GM12892 (cell line): ENCODE results near the gene CHMP1B.
"Not testable (repeated sequence)": the region's sequence is repeated elsewhere in the genome, so short reads cannot be mapped to it uniquely, and the experiment has no call there.

Experiments used
- DNase-seq: peaks from one replicate; pipeline ENCODE4 v3.0.0; 2011; ENCODE audit not compliant: insufficient read length
- FAIRE-seq: peaks from 2 replicates; lab custom pipeline; 2011; peaks lifted over from hg19 to GRCh38; lab: Jason Lieb, UNC
- POLR2A ChIP-seq: IDR thresholded peaks from 2 replicates; pipeline ENCODE4 v1.6.1; 2011; ENCODE audit warnings: low read depth, low read length, control low read depth
- POLR2AphosphoS5 ChIP-seq: IDR thresholded peaks from 2 replicates; pipeline ENCODE4 v1.6.1; 2011; ENCODE audit warnings: low read depth, low read length, control low read depth
- TAF1 ChIP-seq: IDR thresholded peaks from 2 replicates; pipeline ENCODE4 v1.6.1; 2011; ENCODE audit warnings: low read depth, mild to moderate bottlenecking, control low read depth, low read length, borderline replicate concordance

The CHMP1B gene

DNA sequence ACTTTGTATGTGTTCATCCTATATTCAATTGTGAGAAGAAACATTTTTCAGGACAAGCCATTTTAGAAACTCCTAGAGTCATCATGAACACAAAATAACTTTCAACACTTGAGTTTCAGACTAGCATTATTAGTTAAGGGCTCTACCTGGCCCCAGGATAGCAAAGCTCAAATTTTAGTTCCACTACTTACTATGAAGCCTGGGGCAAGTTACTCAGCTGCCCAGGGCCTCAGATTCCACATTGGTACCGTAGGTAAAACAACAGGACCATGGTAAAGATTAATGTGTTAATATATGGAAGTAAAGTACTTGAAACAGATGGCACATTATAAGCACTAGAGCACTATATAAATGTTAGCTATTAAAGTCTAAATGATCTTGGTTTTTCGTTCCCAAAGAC, 37.5 kb downstream of the CHMP1B start:
- FAIRE-seq: no peak
- no peak for DNase-seq
- TF ChIP-seq TAF1: no peak
- no peak for TF ChIP-seq POLR2A
- no peak for TF ChIP-seq POLR2AphosphoS5

DNA sequence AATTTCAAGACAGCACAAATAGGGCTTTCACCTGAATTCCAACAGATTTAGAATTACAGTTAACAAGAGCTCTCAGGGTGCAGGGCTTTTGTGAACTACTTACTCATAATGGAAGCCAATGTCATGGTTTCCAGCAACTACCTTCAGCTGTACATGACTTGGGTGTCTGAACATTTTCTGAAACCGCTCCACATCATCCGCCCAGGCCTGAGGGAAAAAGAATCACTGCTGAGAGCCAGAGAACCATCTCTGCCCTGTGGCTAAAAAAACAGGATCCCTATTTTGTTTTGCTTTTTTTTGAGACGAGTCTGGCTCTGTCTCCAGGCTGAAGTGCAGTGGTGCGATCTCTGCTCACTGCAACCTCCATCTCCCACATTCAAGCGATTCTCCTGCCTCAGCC, 38.1 kb downstream of the CHMP1B start:
- DNase-seq (no peak), FAIRE-seq (no peak)
- TF ChIP-seq POLR2A: no peak
- no peak for TF ChIP-seq TAF1
- no peak for TF ChIP-seq POLR2AphosphoS5

DNA sequence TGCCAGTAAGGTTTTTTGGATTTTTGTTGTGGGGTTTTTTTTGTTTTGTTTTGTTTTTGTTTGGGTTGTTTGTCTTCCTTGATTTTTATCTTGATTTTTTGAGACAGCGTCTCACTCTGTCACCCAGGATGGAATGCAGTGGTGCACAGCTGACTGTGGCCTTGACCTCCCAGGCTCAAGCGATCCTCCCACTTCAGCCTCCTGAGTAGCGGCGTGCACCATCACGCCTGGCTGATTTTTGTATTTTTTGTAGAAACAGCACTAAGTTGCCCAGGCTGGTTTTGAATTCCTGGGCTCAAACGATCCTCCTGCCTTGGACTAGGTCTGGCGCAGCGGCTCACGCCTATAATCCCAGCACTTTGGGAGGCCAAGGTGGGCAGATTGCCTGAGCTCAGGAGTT, 40.5 kb downstream of the CHMP1B start:
- TF ChIP-seq POLR2AphosphoS5 (no peak), POLR2A (no peak), TAF1 (no peak)

DNA sequence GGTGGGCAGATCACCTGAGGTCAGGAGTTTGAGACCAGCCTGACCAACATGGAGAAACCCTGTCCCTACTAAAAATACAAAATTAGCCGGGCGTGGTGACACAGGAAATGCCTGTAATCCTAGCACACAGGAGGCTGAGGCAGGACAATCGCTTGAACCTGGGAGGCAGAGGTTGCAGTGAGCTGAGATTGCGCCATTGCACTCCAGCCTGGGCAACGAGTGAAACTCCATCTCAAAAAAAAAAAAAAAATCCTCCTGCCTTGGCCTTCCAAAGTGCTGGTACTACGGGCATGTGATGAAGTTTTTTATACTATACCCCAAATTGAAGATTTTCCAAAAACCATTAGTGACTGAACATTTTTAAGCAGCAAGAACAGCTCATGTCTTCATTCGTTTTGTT, 41.2 kb downstream of the CHMP1B start:
- DNase-seq, FAIRE-seq: not testable (repeated sequence)

More for the DNA sequence above, 40.5 kb downstream of the CHMP1B start:
- no peak for DNase-seq
- FAIRE-seq: no peak

DNA sequence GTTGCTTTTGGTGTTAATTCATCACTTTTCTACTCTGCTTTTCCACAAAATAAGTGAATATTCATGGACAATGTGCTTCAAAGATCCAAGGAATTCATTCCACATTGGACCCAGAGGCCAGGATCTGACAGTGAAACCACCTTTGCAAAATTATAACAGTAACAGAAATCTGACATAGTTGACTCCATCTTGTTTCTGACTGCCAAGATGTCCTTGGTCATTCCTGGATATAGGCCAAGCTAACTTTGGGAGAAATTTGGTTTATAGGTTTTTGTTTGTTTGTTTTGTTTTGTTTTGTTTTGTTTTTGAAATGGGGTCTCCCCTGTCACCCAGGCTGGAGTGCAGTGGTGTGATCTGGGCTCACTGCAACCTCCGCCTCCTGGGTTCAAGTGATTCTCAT, 46.6 kb downstream of the CHMP1B start:
- no peak for TF ChIP-seq POLR2AphosphoS5
- TF ChIP-seq POLR2A: no peak
- no peak for TF ChIP-seq TAF1
- DNase-seq: no peak
- FAIRE-seq: no peak

DNA sequence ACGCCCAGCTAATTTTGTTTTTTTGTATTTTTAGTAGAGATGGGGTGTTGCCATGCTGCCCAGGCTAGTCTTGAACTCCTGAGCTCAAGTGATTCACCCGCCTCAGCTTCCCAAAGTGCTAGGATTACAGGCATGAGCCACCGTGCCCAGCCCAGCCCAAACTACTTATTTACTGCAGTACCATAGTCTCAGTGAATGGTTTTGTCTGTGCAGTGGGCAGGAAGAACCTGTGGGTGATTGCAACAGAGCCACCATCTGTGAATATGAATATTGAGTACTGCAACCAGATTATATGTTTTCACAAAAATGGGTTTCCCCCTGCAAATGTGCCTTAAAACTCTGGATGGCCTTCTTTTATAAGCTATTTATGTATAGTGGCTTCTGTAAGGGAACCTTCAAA, 47.9 kb downstream of the CHMP1B start:
- FAIRE-seq (no peak), DNase-seq (no peak)
- TF ChIP-seq POLR2A (no peak), TAF1 (no peak), POLR2AphosphoS5 (no peak)

DNA sequence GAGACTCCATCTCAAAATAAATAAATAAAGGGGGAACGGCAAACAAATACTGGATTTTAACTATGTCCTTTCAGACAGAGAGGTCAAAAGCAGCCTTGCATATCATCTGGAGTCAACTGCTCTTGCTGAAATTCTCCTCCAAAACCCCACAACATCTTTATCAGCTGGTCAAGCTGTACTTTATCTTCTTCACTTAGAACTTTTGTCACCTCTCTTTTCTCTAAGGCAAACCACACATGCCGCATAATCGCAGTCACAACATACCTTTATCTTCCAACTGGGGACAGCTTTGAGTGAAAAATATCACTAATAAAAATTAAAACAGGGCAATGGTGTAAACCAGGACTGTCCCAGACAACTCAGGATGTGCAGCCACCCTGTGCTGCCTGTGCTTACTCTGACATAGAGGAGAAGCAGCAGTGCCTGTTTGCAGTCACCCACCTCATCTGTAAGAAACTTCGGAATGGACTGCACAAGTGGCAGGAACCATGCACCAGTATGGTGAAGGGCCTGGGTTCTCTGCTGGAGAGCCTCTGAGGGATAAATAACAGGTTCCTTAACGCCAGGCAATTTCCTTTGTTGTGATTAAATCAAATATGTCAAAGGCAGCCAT, 50.7 kb downstream of the CHMP1B start:
- TF ChIP-seq TAF1: no peak
- no peak for TF ChIP-seq POLR2A
- TF ChIP-seq POLR2AphosphoS5: no peak
- DNase-seq: no peak
- no peak for FAIRE-seq

DNA sequence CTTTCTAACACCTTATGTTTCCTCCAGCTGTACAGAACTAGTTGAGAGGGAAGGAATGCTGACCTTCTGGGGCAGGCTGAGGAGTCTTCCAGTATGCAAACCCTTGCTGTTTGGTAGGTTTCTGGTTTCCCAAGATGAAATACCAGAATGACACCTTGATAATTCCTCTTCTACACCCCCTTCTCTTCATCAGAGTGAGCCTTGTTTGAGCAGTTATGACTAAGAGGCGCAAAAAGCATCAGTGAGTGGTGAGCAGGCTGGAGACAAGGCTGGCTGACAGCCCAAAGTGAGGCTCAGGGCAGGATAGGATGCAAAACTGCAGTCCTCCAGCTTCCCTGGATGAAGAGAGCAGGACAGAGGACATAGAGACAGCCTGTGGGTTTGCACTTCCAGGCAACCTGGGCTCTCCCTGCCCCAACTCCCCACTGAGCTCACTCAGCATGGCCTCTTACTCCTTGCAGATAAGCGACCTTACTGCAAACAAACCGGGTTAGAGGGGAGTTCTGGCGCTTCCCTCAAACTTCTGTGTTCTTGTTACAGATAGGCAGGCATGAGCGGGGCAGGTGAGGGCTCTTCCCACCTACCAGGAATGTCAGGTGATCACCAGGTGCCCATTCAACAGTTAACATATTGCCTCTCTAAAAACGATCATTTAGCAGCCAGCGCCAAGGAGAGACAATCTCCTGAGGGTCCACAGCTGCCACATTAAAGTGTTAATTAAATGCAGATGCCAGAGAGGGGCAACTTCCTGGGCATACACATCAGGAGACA, 51.5 kb downstream of the CHMP1B start:
- no peak for DNase-seq
- no peak for FAIRE-seq
- TF ChIP-seq POLR2AphosphoS5 (no peak), TAF1 (no peak), POLR2A (no peak)
